A673 (cell line): ENCODE measurements around the gene CEP68. TPM values are rescaled to one million over a fixed set of nuclear protein-coding genes. Genes with fewer than 3 reads are reported as not detected.
A peak's percentile ranks its signal among the peaks of the same experiment; 100 is the strongest.

Source experiments
- BruUV-seq: library from RNA; stranded (reverse); fragments of 400-500 nt; replicated peaks from 2 replicates; lab custom pipeline; 2021; lab: Mats Ljungman, UMichigan
- CTCF ChIA-PET: fragments of 300-600 bp; sonication (Branson Sonifier 250); formaldehyde crosslinking; loops from one replicate; lab custom pipeline; 2022; ENCODE audit warnings: antibody characterized with exemption; lab: Charles Lee
- POLR2A ChIA-PET: fragments of 300-600 bp; sonication (Branson Sonifier 250); formaldehyde crosslinking; loops from one replicate; lab custom pipeline; 2022; ENCODE audit warnings: antibody characterized with exemption; ENCODE audit not compliant: low non-redundant PET; lab: Charles Lee
- DNase-seq: peaks from one replicate; pipeline ENCODE4 v3.0.0-alpha.2; 2015; ENCODE audit warnings: low spot score
- H3K27ac ChIP-seq: fragments of 200-600 bp; sonication (generic); 2 replicates; pipeline ENCODE4 v1.5.1; 2016; ENCODE audit warnings: mixed run types, low read depth, mild to moderate bottlenecking, mixed read lengths, antibody characterized with exemption, low read length; ENCODE audit not compliant: poor library complexity, severe bottlenecking
- H3K27me3 ChIP-seq: fragments of 200-600 bp; sonication (generic); replicated peaks from 2 replicates; pipeline ENCODE4 v1.6.1; 2017; ENCODE audit warnings: mixed run types, low read depth, mild to moderate bottlenecking, mixed read lengths, antibody characterized with exemption, low read length; ENCODE audit not compliant: insufficient read depth, poor library complexity
- H3K36me3 ChIP-seq: fragments of 200-600 bp; sonication (generic); 2 replicates; pipeline ENCODE4 v1.6.1; 2016; ENCODE audit warnings: mixed run types, mild to moderate bottlenecking, mixed read lengths, antibody characterized with exemption, low read length; ENCODE audit not compliant: insufficient read depth, poor library complexity, severe bottlenecking
- H3K4me1 ChIP-seq: fragments of 200-600 bp; sonication (generic); 2 replicates; pipeline ENCODE4 v1.6.1; 2017; ENCODE audit warnings: mixed run types, mild to moderate bottlenecking, mixed read lengths, antibody characterized with exemption, low read length; ENCODE audit not compliant: insufficient read depth, poor library complexity, severe bottlenecking
- H3K4me3 ChIP-seq: fragments of 200-600 bp; sonication (generic); 2 replicates; pipeline ENCODE4 v1.5.1; 2016; ENCODE audit warnings: low read depth, mixed run types, mild to moderate bottlenecking, mixed read lengths, low read length; ENCODE audit not compliant: poor library complexity, severe bottlenecking
- H3K9me3 ChIP-seq: fragments of 200-600 bp; sonication (generic); 2 replicates; pipeline ENCODE4 v1.6.1; 2016; ENCODE audit warnings: mixed run types, low read depth, mild to moderate bottlenecking, mixed read lengths, antibody characterized with exemption, low read length; ENCODE audit not compliant: poor library complexity, severe bottlenecking
- EZH2 ChIP-seq: fragments of 200-600 bp; sonication (generic); IDR thresholded peaks from 2 replicates; pipeline ENCODE4 v1.6.1; 2017; ENCODE audit warnings: borderline replicate concordance, low read depth, mild to moderate bottlenecking, mixed read lengths, antibody characterized with exemption, low read length; ENCODE audit not compliant: poor library complexity, severe bottlenecking
- intact Hi-C: fragments of 100-400 bp; cut with micrococcal nuclease; formaldehyde crosslinking; loops from one replicate; pipeline ENCODE4 v1.10.0; 2022; ENCODE audit not compliant: unreplicated experiment
- total RNA-seq: library from RNA; stranded (reverse); gene quantifications from 2 replicates; pipeline ENCODE4 v1.2.3, GENCODE V29; 2021
- TF ChIP-seq, protein P1 (sequence below): fragments of 300-800, 200-600 bp; sonication (generic); conservative IDR thresholded peaks from 2 replicates; pipeline ENCODE4 v1.5.1; 2017; ENCODE audit warnings: low read depth, mild to moderate bottlenecking, antibody characterized with exemption, low read length, moderate library complexity, mixed read lengths

Gene CEP68
- total RNA-seq, 1 experiment from 2014 or later: 10.1 TPM

DNA sequence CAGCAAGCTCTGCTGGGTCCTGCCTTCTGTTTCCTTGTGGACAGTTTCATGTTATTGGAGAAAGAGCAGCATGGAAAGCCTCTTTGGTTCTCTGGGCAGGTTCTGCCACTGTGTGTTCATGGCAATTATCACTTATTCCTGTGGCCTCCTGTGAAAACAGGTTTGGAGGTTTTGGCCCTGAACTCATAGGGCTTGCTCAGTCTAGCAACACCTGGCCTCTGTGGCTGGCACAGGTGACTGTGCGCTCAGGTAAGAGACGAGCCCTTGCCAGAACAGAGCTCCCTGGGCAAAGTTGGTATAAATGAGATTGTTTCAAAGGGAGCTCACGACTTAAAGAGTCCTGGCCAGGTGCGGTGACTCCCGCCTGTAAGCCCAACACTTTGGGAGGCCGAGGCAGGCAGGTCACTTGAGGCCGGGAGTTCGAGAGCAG is 5.7 kb downstream of the CEP68 start:
- POLR2A ChIA-PET: no interaction called here
- H3K9me3 ChIP-seq: no peaks in the 10 kb centered on the region
- no peak for TF ChIP-seq EZH2
- TF ChIP-seq, protein P1, sequence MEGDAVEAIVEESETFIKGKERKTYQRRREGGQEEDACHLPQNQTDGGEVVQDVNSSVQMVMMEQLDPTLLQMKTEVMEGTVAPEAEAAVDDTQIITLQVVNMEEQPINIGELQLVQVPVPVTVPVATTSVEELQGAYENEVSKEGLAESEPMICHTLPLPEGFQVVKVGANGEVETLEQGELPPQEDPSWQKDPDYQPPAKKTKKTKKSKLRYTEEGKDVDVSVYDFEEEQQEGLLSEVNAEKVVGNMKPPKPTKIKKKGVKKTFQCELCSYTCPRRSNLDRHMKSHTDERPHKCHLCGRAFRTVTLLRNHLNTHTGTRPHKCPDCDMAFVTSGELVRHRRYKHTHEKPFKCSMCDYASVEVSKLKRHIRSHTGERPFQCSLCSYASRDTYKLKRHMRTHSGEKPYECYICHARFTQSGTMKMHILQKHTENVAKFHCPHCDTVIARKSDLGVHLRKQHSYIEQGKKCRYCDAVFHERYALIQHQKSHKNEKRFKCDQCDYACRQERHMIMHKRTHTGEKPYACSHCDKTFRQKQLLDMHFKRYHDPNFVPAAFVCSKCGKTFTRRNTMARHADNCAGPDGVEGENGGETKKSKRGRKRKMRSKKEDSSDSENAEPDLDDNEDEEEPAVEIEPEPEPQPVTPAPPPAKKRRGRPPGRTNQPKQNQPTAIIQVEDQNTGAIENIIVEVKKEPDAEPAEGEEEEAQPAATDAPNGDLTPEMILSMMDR: no peak
- H3K27ac ChIP-seq: no peak overlapping the region
- H3K4me3 ChIP-seq: no peak overlapping the region
- H3K36me3 ChIP-seq: no peaks in the 10 kb centered on the region
- CTCF ChIA-PET: no interaction called here
- no peak for DNase-seq
- intact Hi-C loops: no loop called here
- H3K27me3 ChIP-seq: no peaks in the 10 kb centered on the region
- peaks cover 12% of the 10 kb centered on the region for H3K4me1 ChIP-seq
- no TSS peak for BruUV-seq

DNA sequence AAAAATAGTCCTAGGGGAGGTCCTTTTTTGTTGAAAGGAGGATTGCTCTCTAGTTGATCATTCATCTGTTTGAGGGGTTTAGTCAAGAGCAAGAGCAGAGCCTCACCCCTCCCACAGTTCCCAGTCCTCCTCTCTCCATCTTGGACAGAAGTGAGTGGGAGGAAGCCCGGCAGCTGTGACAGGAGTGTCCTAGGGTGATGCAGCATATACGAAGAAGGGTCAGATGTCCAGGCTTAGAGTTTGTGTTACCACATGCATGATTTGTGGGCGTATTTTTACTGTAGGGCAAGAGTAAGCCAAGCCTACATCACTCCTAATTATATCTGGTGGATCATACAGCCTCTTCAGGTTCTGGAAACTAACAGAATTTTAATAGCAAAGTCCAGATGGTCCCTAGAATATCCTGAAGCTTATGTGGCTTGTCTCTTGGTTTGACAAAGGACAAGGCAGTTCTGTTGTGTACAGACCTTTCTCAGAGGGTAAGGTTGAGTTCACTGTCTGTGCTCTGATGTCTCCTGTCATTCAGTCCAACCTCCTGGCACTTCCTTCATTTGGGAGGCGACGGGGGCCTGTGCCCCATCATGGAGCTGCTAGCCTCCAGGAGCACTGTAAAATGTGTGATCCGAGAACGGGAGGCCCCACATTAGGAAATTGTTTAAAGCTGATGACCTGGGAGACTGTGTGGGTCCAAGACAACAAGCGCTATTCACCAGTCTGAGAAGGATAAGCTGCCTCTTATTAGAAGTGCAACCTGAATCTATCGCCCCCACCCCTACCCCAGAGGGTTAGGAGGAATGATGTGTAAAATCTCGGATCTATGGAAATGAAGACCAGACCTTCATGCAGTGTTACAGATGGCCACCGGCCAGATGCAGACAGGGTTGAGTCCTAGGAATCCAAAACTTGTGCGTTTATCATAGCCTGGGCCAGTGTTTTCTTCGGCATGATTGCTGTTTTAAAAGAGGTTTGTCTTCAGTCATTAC is 6.9 kb downstream of the CEP68 start:
- Histone ChIP-seq H3K27me3 (no peaks in the 10 kb centered on the region), H3K4me1 (peaks cover 8% of the 10 kb centered on the region), H3K9me3 (no peaks in the 10 kb centered on the region), H3K4me3 (no peak overlapping the region), H3K27ac (no peak overlapping the region), H3K36me3 (no peaks in the 10 kb centered on the region)
- intact Hi-C loops: no loop called here
- BruUV-seq: no TSS peak
- ChIA-PET POLR2A (no interaction called here), CTCF (no interaction called here)
- no peak for DNase-seq
- TF ChIP-seq, protein P1: no peak
- no peak for TF ChIP-seq EZH2

DNA sequence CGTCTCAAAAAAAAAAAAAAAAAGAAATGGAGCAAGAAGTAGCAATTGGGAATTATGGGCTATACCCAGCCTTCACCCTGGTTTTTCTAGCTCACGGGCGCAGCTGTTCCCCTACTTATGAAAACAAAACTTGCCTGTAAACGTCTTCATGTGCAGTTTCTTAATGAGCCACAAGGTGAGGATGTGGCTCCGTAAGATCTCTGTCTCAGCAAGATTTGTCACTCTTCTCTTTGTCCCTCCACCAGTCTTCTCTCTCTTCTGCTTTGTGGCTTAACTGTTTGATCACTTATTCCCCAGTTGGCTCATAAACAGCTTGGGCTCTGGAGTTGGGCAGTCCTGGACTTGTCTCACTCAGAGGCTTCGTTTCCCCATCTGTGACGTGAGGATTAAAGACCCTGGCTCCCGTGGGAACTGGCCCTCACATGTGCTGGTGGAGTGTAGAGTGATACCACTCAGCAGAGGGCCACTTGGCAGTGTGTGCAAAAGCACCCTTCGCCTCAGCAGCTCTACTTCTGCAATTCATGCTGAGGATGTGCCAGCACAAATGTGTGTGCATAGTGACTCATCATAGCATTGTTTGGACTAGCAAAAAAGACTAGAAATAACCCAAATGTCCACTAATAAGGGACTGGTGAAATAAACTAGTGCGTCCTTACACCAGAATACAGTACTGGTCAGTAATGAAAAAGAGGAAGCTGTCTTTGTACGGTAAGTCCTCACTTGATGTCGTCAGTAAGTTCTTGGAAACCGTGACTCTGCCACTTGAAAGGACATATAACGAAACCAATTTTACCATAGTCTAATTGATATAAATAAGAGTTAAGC is 8.7 kb downstream of the CEP68 start:
- POLR2A ChIA-PET: interaction anchor here (0.6 to 0.7 kb wide), 2 partner anchors 9 to 16 kb away, joined by 3 read pairs; partner anchors contain the start of gene CEP68
- peak overlapping the region; percentile 36 for H3K27ac ChIP-seq

More for the DNA sequence above, 8.7 kb downstream of the CEP68 start:
- no peak overlapping the region for H3K4me3 ChIP-seq
- intact Hi-C loops: loop anchor here (1.0 to 2.0 kb wide), 3 partner anchors 104 to 508 kb away; no protein-coding TSS in a partner anchor
- DNase-seq: peak; percentile 82
- H3K27me3 ChIP-seq: no peaks in the 10 kb centered on the region
- no TSS peak for BruUV-seq
- TF ChIP-seq EZH2: no peak
- TF ChIP-seq, protein P1: peak; percentile 73
- H3K36me3 ChIP-seq: peaks cover 7% of the 10 kb centered on the region
- no peaks in the 10 kb centered on the region for H3K9me3 ChIP-seq
- CTCF ChIA-PET: interaction anchor here (0.5 to 1.7 kb wide), 12 partner anchors 9 to 1462 kb away, joined by 3 to 14 read pairs (median 4); partner anchors contain the start of gene RAB1A
- H3K4me1 ChIP-seq: peaks cover 8% of the 10 kb centered on the region
